GM20000 (cell line): Measurements from ENCODE around the gene SLC9A2.

ENCODE experiments used
- DNase-seq: peaks from one replicate; pipeline ENCODE4 v3.0.0; 2012; ENCODE audit warnings: low spot score
- CTCF ChIP-seq: IDR thresholded peaks from 2 replicates; pipeline ENCODE4 v1.5.1; 2012; ENCODE audit warnings: mild to moderate bottlenecking, control low read depth; ENCODE audit errors: extremely low read depth, missing control alignments

The SLC9A2 gene

GRCh38 chr2:102621630-102622029 lies 2.3 kb downstream of the SLC9A2 start:
- DNase-seq = no peak

GRCh38 chr2:102622646-102623045 lies 3.3 kb downstream of the SLC9A2 start:
- no peak for TF ChIP-seq CTCF
- no peak for DNase-seq

More at GRCh38 chr2:102621630-102622029, 2.3 kb downstream of the SLC9A2 start:
- TF ChIP-seq CTCF = no peak

GRCh38 chr2:102630458-102630857 lies 11.1 kb downstream of the SLC9A2 start:
- no peak for TF ChIP-seq CTCF
- no peak for DNase-seq

- TF ChIP-seq CTCF = no peak
- DNase-seq = no peak
Measured at GRCh38 chr2:102632380-102633175, 13.2 kb downstream of the SLC9A2 start.

GRCh38 chr2:102634831-102635241 lies 15.5 kb downstream of the SLC9A2 start:
- DNase-seq = no peak
- TF ChIP-seq CTCF = no peak

GRCh38 chr2:102635317-102635716 lies 16.0 kb downstream of the SLC9A2 start:
- no peak for TF ChIP-seq CTCF

GRCh38 chr2:102636283-102636907 lies 17.0 kb downstream of the SLC9A2 start:
- no peak for TF ChIP-seq CTCF
- no peak for DNase-seq

More at GRCh38 chr2:102635317-102635716, 16.0 kb downstream of the SLC9A2 start:
- no peak for DNase-seq
